Mammary epithelial cell (primary cell): ENCODE measurements around the gene SPDL1.

Experiments
- EZH2 ChIP-seq: IDR thresholded peaks from 2 replicates; pipeline ENCODE4 v1.6.1; 2012; ENCODE audit warnings: low read length, inconsistent platforms, borderline replicate concordance
- TF ChIP-seq, protein P1 (sequence below), 2 donors: IDR thresholded peaks in 1 of 2; conservative IDR thresholded peaks in 1 of 2; 2 replicates each; pipeline ENCODE4 v1.5.1; 2011 to 2012; ENCODE audit warnings: inconsistent platforms in 2 of 2, low read length in 2 of 2, mild to moderate bottlenecking in 2 of 2, control low read depth in 1 of 2, low read depth in 1 of 2; ENCODE audit not compliant: insufficient read depth in 1 of 2; ENCODE audit errors: extremely low read depth in 1 of 2

DNA sequence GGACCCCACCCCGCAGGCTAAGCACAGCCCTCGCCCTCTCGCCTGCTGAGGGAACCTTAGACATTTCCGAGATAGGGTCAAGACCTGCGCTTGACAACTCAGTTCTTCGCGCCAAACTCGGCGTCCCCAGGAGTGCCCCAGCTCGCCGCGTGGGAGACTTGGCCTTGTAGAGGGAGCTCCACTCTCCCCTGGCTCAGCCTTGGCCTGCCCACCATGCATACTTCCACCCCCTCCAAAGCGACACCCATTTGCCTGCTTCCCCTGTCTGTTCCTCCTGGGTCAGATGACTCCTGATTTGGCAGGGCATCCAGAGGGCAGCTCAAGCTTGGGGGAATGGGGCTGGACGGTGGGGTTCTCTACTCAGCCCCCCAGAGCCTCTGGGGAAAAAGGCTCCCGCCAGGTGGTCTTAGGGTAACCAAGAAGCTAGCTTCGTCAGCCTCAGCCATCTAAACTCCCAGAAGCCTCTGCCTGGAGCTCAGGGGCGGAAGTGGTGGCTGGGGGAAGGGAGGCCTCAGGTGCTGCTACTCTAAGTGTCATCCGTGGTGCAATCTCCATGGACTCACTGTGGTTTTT lies 54.1 kb downstream of the SPDL1 start:
- TF ChIP-seq, protein P1, sequence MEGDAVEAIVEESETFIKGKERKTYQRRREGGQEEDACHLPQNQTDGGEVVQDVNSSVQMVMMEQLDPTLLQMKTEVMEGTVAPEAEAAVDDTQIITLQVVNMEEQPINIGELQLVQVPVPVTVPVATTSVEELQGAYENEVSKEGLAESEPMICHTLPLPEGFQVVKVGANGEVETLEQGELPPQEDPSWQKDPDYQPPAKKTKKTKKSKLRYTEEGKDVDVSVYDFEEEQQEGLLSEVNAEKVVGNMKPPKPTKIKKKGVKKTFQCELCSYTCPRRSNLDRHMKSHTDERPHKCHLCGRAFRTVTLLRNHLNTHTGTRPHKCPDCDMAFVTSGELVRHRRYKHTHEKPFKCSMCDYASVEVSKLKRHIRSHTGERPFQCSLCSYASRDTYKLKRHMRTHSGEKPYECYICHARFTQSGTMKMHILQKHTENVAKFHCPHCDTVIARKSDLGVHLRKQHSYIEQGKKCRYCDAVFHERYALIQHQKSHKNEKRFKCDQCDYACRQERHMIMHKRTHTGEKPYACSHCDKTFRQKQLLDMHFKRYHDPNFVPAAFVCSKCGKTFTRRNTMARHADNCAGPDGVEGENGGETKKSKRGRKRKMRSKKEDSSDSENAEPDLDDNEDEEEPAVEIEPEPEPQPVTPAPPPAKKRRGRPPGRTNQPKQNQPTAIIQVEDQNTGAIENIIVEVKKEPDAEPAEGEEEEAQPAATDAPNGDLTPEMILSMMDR (conservative IDR thresholded peaks at IDR 0.05 in 1 of 2, IDR thresholded peaks at IDR 0.05 in 1 of 2; ENCODE audit: extremely low read depth in 1 of 2, insufficient read depth in 1 of 2, low read depth in 1 of 2, low read length in 2 of 2) = no peak
- no peak for TF ChIP-seq EZH2
